Stimulated activated CD8-positive, alpha-beta memory T cell treated with anti-CD3 and anti-CD28 coated beads, Interleukin-15, amount 100 ng/mL, for 48 hours (primary cell): ENCODE results near the gene NCOA5.
"Not testable (repeated sequence)": the region's sequence is repeated elsewhere in the genome, so short reads cannot be mapped to it uniquely, and the experiment has no call there.

Experiments
- DNase-seq, 2 donors: peaks; one replicate each; pipeline ENCODE4 v3.0.0-alpha.2; 2020; ENCODE audit warnings: low read depth in 2 of 2

Gene NCOA5

DNA sequence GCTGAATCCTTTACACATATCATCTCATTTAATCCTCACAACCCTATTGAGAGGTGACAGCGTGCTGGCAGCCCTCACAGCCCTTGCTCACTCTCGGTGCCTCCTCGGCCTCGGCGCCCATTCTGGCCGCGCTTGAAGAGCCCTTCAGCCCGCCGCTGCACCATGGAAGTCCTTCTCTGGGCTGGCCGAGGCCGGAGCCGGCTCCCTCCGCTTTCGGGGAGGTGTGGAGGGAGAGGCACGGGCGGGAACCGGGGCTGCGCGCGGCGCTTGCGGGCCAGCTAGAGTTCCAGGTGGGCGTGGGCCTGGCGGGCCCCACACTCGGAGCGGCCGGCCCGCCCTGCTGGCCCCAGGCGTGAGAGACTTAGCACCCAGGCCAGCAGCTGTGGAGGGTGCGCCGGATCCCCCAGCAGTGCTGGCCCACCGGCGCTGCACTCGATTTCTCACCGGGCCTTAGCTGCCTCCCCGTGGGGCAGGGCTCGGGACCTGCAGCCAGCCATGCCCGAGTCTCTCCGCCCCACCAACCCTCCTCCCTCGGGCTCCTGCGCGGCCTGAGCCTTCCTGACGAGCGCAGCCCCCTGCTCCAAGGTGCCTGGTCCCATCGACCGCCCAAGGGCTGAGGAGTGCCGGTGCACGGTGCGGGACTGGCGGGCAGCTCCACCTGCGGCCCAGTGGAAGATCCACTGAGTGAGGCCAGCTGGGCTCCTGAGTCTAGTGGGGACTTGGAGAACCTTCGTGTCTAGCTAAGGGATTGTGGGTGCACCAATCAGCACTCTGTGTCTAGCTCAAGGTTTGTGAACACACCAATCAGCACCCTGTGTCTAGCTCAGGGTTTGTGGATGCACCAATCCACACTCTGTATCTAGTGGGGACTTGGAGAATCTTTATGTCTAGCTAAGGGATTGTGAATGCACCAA, 2.1 kb upstream of the NCOA5 start:
- not testable (repeated sequence) for DNase-seq

GRCh38 chr20:46089167-46089416, 670 bp downstream of the NCOA5 start:
- peak in 1 of 2 donors; percentile 48 for DNase-seq

- no peak for DNase-seq
These were observed 1.2 kb downstream of the NCOA5 start for GRCh38 chr20:46088409-46089166.

GRCh38 chr20:46087161-46087560, 2.6 kb downstream of the NCOA5 start:
- DNase-seq = no peak

DNA sequence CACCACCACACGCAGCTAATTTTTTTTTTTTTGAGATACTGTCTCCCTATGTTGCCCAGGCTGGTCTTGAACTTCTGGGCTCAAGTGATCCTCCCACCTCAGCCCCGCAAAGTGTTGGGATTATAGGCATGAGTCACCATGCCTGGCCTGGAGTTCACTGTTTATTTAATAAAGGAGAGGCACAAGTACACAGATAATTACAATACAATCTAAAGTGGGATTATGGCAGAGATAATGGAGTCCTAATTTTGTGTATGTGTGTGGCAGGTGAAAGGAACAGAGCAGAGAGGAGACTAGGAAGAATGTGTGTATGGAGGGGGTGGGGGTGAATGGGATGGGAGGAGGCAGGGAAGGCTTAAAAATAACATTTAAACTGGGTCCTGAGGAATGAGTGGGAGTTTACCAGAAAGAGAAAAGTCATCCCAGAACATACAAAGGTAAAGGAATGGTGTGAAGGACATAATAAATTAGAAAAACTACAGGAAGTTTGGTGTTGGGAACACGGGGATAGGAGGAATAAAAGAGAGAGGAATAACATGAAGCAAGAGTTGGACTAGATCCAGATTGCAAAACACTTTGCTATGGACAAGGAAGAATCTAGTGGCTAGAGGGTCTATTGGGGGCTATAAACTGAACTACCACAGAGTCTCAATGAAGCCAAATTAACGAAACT, 4.4 kb downstream of the NCOA5 start:
- no peak for DNase-seq

DNA sequence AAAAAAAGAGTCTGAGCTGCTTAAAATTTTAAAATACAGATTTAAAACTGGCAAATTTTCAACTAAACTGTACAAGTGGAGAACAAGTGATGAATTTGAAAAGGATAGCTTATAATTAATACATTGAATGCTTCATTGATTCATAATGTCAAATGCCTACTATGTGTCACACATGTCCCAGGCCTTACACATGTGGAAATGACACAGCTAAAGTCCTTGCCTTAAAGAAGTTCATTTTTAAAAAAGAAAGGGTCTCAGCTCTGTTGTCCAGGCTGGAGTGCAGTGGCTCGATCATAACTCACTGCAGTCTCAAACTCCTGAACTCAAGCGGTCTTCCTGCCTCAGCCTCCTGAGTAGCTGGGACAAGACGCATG, 5.0 kb downstream of the NCOA5 start:
- DNase-seq = no peak

GRCh38 chr20:46083531-46084061, 6.2 kb downstream of the NCOA5 start:
- no peak for DNase-seq

- no peak for DNase-seq
These were observed 6.7 kb downstream of the NCOA5 start for GRCh38 chr20:46083101-46083500.

DNA sequence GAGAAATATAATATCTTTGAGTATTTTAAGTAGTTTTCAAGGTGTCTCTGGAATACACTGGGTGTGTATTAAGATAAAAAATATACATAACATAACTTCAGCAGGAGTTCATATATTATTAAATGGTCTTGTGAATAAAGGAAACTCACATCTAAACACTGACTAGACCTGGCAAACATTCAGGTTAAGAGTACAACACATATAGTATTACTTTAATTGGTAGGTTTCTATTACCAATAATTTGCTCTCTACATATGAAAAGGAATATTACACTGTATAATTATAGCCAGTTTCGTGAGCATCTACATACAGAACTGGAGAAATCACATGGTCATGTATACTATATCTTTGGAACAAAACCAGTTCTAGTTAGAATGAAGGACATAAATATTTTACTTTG, 8.7 kb downstream of the NCOA5 start:
- DNase-seq = no peak

DNA sequence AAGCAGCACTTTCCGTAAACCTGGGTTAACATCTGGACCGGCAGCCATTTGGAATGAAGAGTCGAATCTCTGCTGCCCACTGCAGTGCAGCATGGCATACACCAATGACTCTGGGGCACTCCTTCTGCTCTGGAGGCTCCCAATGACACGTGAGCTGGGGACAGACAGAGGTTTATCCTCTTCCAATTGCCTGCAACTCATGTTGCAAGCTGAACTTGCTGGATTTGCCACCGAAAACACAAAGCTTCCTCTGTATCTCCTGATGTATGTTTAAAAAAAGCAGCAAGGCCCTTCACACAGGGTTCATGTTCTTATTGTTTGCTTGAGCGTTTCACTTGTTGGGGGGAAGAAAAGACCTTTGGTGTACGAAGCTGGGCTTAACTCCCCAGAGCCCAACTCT, 10.8 kb downstream of the NCOA5 start:
- DNase-seq = no peak

GRCh38 chr20:46077642-46078305, 12.0 kb downstream of the NCOA5 start:
- DNase-seq = no peak

DNA sequence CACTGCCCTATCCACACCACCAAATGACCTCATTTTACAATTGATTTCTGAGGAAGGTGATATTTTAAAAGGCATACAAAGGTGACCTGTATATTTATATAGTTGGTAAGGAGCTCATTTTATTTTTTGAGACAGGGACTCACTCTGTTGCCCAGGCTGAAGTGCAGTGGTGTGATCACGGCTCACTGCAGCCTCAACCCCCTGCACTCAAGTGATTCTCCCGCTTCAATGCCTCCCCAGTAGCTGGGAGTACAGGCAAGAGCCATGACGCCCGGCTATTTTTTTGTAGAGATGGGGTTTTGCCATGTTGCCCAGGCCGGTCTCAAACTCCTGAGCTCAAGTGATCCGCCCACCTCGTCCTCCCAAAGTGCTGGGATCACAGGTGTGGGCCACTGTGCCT, 13.0 kb downstream of the NCOA5 start:
- DNase-seq = no peak

DNA sequence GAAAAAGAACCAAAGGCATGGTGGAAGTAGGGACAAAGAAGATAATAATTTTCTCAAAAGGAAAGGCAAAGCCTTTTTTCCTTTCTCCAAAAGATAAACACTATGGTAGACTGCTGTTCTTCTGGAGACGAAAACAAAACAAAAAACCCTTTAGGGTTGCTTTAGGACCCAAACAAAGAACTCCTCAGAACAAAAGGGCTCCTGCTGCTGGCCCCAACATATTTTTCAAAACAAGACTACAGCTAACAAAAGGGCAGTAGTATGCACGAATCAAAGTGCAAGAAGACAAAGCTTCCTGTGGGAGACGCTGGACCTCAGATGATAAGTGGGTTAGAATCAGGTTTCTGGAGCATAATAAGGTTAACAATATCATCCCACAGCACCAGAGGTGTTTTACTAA, 15.8 kb downstream of the NCOA5 start:
- no peak for DNase-seq

DNA sequence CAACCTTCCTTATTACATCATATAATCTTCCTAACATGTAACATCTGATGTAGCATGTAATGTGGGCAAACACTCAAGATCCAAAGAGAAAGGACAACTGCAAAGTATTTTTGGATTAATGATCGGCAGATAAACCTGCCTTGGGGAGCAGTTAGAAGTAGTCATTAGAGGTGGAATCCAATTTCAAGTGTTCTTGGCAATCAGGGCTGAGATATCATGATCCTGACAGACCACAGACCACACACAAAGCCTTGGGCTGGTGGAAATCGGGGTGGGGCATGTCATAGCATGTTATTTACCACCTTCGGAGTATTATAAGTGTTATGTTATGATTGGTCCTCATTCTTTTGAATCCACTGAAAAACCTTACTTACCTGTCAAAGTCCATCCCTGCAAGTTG, 16.3 kb downstream of the NCOA5 start:
- DNase-seq = no peak

DNA sequence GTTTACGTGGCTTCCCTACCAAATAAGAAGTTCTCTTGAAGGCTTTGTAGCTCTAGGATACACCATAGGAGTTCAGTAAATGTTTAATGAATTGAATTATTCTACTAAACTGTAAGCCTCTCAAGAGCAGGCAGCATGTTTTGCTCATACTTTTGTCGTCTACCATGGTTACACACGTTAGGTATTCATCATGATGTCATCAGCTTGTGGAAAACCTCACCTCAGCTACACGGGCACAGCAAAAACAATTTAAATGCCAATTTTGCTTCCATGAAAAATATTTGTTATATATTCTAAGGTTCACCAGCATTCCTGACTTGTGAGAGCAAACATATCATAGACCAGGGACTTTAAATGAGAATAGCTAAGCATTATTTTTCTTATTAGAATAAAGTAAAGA, 16.7 kb downstream of the NCOA5 start:
- DNase-seq = no peak

GRCh38 chr20:46071573-46071972, 18.2 kb downstream of the NCOA5 start:
- no peak for DNase-seq

GRCh38 chr20:46070215-46070900, 19.4 kb downstream of the NCOA5 start:
- no peak for DNase-seq

DNA sequence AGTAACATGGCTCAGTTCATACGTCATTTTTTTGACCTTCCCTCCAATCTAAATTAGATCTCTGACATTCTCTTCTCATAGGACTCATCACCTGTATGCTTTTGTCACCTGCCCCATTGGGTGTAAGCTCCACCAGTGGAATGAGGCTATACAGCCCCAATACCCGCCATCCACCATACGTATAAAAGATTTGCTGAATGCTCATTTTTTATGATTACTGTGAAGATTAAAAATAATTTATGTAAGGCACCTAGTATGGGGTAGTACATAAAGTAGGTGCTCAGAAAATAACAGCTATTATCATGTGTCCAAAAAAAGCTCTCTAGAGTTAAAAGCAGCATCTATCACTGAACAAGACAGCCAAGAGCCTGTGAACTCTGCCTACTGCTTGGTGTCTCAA, 24.1 kb downstream of the NCOA5 start:
- no peak for DNase-seq

DNA sequence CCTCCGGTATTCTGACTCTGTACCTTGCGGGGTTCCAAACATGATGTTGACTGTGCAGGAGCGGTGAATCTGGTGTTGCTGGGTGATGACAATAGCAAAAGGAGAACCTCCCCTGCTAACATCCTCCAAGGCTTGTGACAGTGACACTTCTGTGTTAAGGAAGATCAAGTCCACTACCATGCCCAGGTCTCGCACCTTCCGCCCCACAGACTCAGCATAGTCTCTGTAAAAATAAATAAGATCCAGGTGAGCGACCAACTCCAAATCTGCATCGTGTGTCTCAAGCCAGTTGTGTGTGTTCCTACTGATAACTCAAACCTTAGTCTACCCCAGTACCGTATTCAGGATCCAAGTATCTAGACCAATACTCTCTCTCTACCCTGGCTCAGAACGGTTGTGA, 24.8 kb downstream of the NCOA5 start:
- no peak for DNase-seq

DNA sequence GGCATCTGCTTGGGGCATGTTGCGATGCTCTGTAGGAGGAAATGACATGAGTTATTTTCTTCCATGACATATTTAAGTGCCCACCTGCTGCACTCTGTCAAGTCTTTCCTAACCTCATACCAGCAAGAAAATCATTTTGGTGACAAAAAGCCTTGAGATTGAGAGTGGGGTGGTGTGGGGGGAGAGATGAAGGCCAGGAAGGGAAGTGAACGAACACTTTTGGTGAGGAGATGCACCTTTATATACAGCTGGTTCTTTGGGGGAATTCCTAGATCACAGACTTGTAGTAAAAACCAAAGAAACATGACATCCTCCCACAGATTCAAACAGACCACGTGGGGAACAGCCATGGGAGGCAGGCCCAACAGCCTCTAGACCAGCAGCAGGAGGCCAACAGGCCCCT, 26.1 kb downstream of the NCOA5 start:
- DNase-seq = no peak

DNA sequence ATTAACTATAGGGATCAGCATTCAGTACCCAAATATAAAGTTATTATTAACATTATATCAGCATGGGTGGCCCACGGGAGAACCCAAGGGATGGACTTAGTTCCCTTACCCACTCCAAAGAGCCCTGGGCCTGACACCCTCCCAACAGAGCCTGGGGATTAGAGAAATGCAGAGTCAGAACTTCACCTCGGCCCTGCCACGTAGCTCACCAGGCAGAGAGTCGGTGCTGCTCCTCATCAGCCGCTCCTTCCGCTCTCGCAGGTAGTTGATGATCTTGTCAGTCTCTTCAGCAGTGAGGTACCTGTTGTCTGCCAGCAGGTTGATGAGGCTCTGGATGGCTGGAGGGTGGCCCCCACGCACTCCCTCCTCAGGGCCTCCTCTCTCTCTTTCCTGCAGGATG, 26.6 kb downstream of the NCOA5 start:
- DNase-seq = no peak

GRCh38 chr20:46062621-46063020, 27.1 kb downstream of the NCOA5 start:
- DNase-seq = no peak
